GM12891 (cell line): ENCODE measurements around the gene PTPRD.

Experiments used
- DNase-seq: peaks from one replicate; pipeline ENCODE4 v3.0.0; 2011; ENCODE audit warnings: low spot score; ENCODE audit not compliant: insufficient read length
- FAIRE-seq: peaks from 2 replicates; lab custom pipeline; 2011; peaks lifted over from hg19 to GRCh38; lab: Jason Lieb, UNC
- PAX5 ChIP-seq: IDR thresholded peaks from 2 replicates; pipeline ENCODE4 v1.6.1; 2011; ENCODE audit warnings: low read length, moderate library complexity, mild to moderate bottlenecking; ENCODE audit not compliant: insufficient read depth, severe bottlenecking
- POLR2A ChIP-seq: IDR thresholded peaks from 2 replicates; pipeline ENCODE4 v1.6.1; 2011; ENCODE audit warnings: low read depth, low read length, control low read depth
- POLR2AphosphoS5 ChIP-seq: IDR thresholded peaks from 2 replicates; pipeline ENCODE4 v1.6.1; 2011; ENCODE audit warnings: low read depth, low read length, control low read depth
- POU2F2 ChIP-seq: IDR thresholded peaks from 2 replicates; pipeline ENCODE4 v1.6.1; 2011; ENCODE audit warnings: low read depth, mild to moderate bottlenecking, control low read depth, low read length, moderate library complexity
- SPI1 ChIP-seq: IDR thresholded peaks from 2 replicates; pipeline ENCODE4 v1.6.1; 2011; ENCODE audit warnings: low read depth, low read length, control low read depth
- TAF1 ChIP-seq: IDR thresholded peaks from 2 replicates; pipeline ENCODE4 v1.6.1; 2011; ENCODE audit warnings: low read depth, low read length, control low read depth

The PTPRD gene

GRCh38 chr9:8614926-8615440, 1997.8 kb downstream of the PTPRD start:
- no peak for DNase-seq
- FAIRE-seq, result no peak
- no peak for TF ChIP-seq POU2F2
- TF ChIP-seq POLR2AphosphoS5, result no peak
- TF ChIP-seq PAX5, result no peak
- TF ChIP-seq SPI1, result no peak
- no peak for TF ChIP-seq POLR2A
- TF ChIP-seq TAF1, result no peak

- FAIRE-seq, result no peak
- DNase-seq, result no peak
- no peak for TF ChIP-seq POLR2A
- no peak for TF ChIP-seq SPI1
- TF ChIP-seq POLR2AphosphoS5, result no peak
- no peak for TF ChIP-seq POU2F2
- TF ChIP-seq PAX5, result no peak
- no peak for TF ChIP-seq TAF1
Measured at GRCh38 chr9:8613346-8613825, 1999.4 kb downstream of the PTPRD start.

DNA sequence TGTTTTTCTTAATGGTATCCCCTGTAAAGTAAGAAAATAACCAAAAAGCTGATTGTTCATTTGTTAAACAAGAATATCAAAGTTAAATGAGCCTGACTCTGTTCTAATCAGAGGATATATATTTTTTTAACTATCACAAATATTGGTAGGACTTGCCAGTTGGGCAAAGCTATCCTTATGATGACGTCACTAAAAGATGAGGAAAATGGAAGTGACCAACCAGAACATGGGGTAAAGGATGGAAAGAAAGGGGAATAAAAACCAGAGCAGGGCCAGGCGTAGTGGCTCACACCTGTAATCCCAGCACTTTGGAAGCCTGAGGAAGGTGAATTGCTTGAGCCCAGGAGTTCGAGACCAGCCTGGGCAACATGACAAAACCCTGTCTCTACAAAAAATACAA, 2001.6 kb downstream of the PTPRD start:
- FAIRE-seq, result no peak

DNA sequence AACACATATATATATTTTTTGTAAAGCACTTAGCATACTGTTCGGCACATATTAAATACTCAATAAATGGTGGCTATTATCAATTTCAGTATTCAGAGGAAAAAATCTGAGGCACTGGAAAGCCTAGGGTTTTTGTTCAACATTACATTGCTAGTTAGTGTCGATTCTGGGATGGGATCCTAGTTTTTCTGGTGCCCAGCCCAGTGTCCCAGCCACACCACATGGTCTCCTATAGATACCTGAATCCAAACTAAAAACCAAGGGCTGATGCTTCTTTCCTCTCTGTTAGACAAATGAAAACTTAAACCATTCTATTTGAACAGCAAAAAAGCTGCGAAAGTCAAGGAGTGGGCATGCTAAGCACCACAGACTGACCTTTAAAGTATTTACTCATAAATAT, 2002.5 kb downstream of the PTPRD start:
- no peak for TF ChIP-seq PAX5
- no peak for TF ChIP-seq POLR2A
- no peak for TF ChIP-seq POLR2AphosphoS5
- FAIRE-seq (no peak), DNase-seq (no peak)

More for the DNA sequence above, 2001.6 kb downstream of the PTPRD start:
- DNase-seq, result no peak
- TF ChIP-seq POU2F2 (no peak), TAF1 (no peak), SPI1 (no peak)

DNA sequence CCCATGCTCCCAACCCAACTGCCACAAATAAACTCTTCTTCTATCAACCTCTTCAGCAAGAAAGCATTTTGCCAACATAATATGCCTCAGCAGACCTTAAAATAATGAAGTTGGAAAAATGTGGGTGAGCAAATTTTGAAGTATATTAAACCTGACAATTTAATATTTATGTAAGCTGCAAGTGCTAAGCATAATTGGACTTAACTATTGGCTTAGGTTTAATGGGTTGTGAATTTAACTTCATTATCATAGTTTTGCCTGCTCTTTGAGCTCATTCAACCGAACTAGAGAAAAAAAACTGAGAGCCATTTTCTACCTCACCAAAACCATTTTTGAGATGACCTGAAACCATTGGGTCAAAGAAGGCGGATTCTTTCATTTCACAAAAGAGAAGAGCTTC, 2007.7 kb downstream of the PTPRD start:
- FAIRE-seq, result no peak
- DNase-seq, result no peak
- TF ChIP-seq POLR2A, result no peak

DNA sequence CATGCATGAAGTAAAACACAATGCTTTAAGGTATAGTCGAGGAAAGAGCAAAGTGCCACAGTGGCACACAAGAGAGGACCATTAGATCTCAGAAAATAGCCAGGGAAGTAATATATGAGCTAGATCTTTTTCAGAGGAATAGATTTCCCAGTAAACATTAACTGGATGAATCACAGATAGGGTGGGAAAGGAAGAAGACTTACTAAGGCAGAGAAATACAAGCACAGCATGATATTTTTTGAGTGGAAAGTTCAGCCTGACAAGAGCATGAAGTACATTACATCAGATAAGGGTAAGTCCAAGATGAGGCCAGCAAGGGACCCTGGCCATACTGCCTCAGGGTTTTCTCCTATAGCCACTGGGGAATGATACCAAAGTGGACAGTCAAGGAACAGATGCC, 2008.6 kb downstream of the PTPRD start:
- no peak for FAIRE-seq

GRCh38 chr9:8600914-8601680, 2011.7 kb downstream of the PTPRD start:
- FAIRE-seq, result no peak
- no peak for TF ChIP-seq TAF1
- no peak for TF ChIP-seq POLR2A
- no peak for TF ChIP-seq POLR2AphosphoS5
- no peak for TF ChIP-seq SPI1
- TF ChIP-seq PAX5, result no peak
- TF ChIP-seq POU2F2, result no peak
- no peak for DNase-seq

More for the DNA sequence above, 2008.6 kb downstream of the PTPRD start:
- DNase-seq, result no peak
- no peak for TF ChIP-seq POLR2A
- no peak for TF ChIP-seq PAX5
- TF ChIP-seq POU2F2, result no peak
- no peak for TF ChIP-seq POLR2AphosphoS5
- TF ChIP-seq TAF1, result no peak
- no peak for TF ChIP-seq SPI1

GRCh38 chr9:8599937-8600336, 2012.9 kb downstream of the PTPRD start:
- FAIRE-seq (no peak), DNase-seq (no peak)
- TF ChIP-seq POLR2A (no peak), POU2F2 (no peak), SPI1 (no peak), PAX5 (no peak), POLR2AphosphoS5 (no peak), TAF1 (no peak)

DNA sequence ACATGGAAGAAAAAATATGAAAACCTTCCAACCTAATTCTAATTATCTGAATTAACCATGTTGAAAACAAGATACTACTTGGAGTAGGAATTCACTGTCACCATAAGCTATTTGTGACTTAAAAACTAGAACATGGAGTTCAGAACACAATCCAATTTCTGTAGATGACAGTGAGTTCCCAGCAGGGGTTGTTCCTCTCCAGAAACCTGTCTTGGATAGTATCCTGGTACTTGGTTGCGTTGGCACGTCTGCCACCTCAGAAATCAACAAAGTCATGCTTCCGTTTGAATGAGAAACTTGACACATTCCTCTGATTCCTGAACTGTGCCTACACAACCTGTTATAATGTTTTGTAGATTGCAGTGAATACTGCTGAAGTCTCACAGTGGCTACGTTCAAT, 2023.3 kb downstream of the PTPRD start:
- TF ChIP-seq POLR2A (no peak), POLR2AphosphoS5 (no peak), PAX5 (no peak), TAF1 (no peak)
- DNase-seq (no peak), FAIRE-seq (no peak)

- DNase-seq (no peak), FAIRE-seq (no peak)
- TF ChIP-seq SPI1 (no peak), PAX5 (no peak), POU2F2 (no peak), TAF1 (no peak), POLR2A (no peak), POLR2AphosphoS5 (no peak)
Measured at GRCh38 chr9:8585036-8585435, 2027.8 kb downstream of the PTPRD start.

GRCh38 chr9:8579661-8580060, 2033.1 kb downstream of the PTPRD start:
- DNase-seq, result no peak
- FAIRE-seq, result no peak
- no peak for TF ChIP-seq POLR2A
- no peak for TF ChIP-seq POLR2AphosphoS5
- TF ChIP-seq SPI1, result no peak
- no peak for TF ChIP-seq PAX5
- TF ChIP-seq TAF1, result no peak
- no peak for TF ChIP-seq POU2F2
